ENCODE results near the gene SVIL.
"Not testable (repeated sequence)": the region's sequence is repeated elsewhere in the genome, so short reads cannot be mapped to it uniquely, and the experiment has no call there.

SVIL gene

DNA sequence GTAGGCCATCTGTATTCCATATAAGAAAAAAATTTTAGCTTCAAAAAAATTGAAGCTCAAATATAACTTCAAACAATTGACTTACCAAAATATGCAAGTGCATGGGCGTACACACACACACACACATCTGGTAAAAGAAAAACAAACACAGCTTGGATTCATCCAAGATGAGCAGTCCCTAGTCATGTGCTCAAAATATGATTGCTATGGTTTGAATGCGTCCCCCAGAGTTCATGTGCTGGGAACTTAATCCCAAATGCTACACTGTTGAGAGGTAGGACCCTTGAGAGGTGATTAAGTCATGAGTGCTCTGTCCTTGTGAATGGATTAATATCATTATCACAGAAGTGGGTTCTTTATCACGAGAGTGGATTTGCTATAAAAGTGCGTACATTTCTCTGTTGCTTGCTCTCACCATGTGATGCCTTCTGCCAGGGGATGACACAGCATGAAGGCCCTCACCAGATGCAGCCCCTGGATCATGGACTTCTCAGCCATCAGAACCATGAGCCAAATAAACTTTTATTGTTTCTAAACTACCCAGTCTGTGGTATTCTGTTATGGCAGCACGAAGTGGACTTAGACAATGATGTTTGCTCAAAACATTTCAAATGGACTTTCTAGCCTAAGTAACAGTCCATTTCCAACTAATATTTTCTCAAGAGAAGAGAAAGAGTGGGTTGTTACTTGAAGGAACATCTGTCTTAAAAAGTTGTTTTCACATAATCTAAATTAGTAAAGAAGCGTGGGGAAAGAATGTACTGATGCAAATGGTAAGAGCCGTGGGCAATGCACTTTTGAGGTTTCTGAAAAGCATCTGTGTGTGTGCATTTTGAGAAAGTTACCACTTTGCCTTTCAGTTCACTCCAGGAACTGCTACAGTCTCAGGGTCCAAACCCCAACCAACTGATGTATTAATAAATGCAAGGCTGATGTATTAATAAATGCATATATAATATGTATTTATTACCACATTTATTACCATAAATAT is 15.1 kb upstream of the SVIL start:
- DNase-seq (ENCODE audit: low read depth, low spot score): no peak

DNA sequence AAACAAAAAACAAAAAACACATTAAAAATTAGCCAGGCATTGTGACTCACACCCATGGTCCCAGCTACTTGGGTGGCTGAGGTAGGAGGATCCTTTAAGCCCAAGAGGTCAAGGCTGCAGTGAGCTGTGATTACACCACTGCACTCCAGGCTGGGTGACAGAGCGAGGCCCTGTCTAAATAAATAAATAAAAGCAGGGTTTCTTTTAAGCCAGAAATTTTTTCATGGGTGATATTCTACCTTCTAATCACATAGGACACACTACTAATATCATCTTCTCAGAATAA is 14.2 kb upstream of the SVIL start:
- no peak for DNase-seq (ENCODE audit: low read depth, low spot score)

DNA sequence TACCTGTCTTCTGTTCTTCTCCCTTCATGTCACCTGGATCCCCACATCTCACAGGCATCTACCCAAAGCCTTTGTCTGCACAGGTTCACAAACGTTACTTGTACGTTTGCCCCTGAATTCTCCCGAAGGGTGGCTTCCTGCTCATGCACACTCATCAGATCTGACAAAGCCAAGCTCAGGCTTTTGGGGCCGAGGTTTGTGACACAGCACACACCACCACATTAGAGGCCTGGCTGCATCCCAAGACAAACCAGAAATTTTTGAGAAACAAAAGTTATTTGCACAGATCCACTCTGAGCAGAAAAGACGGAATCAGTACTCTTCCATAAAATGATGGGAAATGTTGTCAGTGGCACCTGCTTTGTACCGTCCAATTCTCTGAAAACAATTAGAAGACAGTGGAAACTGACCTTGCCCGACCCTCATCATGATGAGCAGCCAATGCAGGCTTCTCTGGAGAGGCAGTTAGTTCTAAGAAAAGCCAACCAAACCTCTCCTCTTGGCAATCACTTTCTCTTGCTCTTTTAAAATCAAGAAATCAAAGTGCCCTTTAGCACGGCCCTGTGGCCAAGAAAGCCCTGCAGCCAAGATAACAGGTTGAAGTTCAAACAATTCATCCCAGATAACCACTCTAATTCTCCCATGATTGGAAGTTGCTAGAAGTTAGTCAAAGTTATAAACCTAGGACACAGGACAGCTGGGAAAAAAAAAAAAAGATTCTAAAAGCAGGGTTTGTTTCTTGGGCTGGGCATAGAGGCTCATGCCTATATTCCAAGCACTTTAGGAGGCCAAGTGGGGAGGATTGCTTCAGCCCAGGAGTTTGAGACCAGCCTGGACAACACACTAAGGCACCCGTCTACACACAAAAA is 13.6 kb upstream of the SVIL start:
- no peak for DNase-seq (ENCODE audit: low read depth, low spot score)

DNA sequence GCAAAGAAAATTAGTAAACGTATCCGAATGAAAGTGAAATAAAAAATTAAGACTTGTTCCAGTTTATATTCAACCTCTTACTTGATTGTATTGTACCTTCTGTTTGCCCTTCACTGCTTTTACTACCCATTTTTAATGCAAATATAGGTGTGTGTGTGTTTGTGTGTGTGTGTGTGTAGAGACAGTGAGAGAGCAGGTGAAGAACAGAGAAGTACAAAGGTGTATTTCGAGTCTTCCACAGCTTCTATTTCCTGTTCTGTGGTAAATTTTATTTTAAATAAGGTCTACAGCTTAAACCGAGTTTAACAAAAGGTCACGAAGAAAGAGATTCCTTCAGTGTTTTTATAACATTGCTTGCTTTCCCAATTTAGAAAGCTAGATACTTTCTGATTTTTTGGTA is 12.7 kb upstream of the SVIL start:
- no peak for DNase-seq (ENCODE audit: low read depth, low spot score)

DNA sequence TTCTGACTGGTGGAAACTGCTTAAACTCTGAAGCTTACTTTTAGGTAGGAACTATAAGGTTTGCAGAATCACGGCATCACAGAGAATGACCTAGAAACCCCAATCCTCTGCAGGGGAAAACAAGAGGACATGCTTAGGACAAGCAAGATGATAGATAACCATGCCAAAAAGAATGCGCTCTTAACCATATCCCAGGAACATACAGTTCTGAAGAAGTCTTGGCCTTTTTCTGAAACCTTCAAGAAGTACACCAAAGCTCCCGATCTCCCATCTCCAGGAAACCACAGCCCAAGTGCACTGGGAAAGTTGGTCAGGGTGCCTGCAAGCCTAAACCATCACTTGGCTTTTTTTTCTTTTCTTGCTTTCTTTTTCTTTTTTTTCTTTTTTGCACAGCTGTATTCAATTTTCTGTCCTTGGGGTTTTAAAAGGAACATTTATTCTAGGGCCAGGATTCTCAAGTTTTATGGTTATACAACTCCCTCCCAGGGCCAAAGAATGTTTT is 12.2 kb upstream of the SVIL start:
- DNase-seq (ENCODE audit: low read depth, low spot score): no peak

DNA sequence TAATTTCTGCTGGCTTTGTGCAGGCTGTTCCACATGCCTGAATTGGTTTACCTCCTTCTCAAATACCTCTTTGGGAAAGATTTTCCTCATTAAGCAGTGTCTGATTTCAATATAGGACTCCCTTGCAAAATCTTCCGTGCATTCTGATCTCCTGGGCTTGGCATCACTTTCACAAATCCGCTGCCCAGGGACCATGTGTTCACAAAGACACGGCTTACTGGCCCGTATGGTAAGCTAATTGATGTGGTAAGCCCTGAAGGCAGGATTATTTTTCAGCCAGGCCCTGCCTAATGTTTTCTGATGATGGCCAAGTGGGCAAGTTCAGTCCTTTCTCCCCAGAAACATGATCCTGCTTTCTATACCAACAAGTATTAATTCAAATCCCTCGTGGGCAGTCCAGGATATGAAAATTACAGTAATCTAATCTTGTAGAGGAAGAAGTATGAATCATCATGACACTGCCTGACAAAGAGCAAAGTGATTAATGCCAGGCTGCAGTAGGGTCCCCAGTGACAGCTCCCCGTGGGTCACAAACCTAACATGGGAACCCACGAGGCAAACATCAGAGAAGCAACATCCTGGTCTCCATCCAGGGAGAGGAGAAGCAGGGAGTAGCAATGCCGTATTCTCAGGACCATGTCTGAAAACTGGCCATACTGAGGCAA is 11.6 kb upstream of the SVIL start:
- no peak for DNase-seq (ENCODE audit: low read depth, low spot score)

DNA sequence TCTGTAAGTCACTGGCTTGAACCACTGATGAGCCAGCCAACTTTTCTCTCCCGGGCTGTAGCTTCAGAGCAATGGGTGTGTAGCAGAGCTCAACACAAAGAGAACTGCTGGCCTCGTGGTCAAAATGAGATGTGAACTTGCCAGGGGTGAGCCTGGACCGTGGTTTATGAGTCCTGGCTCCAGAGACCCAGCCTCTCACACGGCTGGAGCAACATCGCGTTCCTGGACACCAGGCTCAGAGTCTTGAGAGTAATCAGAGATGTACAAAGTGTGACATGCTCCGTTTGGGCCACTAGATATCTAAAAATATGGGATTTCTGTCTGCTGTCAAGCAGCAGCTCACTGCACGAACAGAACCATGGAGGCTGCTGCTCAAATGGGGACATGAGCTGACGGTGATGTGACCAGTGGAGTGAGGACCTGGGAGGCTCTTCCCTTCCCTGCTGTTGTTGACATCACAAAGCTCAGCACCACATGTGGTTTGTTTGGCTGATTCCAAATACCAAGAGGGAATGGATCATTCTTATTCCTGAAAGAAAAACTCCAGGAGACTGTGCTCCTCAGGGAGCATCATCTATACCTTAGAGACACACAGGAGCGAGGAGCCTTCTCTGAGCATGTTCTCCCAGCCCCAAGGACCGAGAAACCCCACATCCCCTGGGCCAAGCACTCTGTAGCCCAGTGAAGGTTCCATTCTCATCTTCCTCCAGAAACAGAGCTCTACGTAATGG is 9.2 kb upstream of the SVIL start:
- DNase-seq (ENCODE audit: low read depth, low spot score): no peak

DNA sequence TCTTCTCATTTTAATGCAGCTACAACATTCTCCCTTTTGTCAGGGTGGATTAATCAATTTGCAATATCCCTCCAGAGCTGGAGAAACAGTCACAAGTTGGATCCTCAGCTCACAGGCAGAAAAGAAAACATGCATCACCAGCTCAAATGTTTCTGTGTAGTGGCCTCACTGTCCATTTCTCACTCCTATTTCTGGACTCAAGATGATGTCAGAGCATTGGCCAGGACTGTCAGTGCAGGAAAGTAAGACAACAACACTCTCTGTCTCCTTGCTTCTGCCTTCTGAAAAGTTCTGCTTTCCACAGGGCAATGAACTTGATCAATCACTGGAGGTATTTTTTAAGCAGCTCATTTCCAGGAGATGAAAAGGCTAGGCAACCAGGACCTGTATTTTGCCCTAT is 8.2 kb upstream of the SVIL start:
- DNase-seq (ENCODE audit: low read depth, low spot score): no peak

DNA sequence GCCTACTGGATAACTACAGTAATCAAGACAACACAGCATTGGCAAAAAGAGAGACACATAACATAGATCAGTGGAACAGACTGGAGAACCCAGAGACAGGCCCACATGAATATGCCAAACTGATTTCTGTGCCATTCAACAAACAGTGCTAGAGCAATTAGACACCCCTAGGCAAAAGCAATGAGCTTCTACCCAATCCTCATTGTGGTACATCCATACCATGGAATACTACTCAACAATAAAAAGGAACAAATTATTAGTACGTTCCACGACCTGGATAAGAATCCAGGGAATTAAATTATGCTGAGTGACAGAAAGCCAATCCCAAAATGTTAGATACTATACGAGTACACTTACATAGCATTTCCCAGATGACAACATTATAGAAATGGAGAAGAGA is 2.8 kb upstream of the SVIL start:
- no peak for DNase-seq (ENCODE audit: low read depth, low spot score)

DNA sequence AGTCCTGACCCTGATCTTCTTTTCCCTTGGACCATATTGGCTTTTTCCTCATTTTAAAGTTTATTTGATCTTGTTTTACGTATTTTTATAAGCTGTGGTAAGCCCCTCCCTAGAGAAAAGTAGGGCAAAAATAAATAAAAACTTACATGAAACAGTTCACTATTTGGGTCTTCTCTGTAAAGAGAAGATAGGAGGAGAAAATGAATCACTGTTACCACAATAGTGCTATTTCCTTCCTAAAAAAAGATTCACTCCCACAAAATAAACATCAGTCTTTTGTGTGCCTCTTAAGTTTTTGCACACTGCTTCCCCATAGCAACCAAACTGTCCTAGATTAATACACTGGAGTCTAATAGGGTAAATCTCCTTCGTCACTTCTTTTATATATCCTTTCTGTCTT is 1.4 kb upstream of the SVIL start:
- no peak for DNase-seq (ENCODE audit: low read depth, low spot score)

DNA sequence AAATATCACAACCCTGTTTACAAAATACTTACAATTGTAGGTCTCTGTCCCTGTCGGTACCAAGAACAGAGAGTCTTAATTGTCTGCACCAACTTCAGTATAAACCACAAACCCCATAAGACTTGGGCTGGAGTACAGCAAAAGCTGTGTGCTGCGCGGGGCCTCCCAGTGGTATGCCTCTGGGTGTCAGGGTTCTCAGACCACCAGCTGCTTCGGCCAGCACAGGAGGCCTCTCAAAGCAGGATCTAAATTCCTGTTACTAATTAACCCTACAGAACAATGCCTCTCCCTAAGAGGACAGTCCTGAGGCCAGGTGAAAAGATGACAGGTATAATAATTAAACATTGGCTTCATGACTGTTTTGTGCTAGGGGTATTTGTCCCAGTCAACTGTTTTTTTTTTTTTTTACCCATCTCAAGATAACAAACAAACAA is 957 bp upstream of the SVIL start:
- no peak for DNase-seq (ENCODE audit: low read depth, low spot score)

DNA sequence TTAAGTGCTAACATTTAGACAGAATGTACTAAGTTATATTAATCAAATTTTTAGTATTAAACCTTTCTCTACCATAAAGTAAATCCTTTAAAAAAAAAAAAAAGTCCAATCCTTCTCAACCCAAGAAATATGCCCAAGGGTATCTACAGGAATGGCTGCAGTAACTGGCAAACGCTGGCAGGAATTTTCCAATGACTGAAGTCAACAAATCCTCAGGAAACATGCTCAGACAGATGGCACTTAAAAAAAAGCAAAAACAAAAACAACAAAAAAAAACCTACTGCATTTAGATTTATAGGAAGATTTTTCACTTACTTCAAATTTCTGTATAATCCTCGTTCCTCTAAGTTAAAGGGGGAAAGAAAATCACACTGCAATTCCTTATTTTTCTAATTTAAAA is 666 bp downstream of the SVIL start:
- DNase-seq (ENCODE audit: low read depth, low spot score): no peak

DNA sequence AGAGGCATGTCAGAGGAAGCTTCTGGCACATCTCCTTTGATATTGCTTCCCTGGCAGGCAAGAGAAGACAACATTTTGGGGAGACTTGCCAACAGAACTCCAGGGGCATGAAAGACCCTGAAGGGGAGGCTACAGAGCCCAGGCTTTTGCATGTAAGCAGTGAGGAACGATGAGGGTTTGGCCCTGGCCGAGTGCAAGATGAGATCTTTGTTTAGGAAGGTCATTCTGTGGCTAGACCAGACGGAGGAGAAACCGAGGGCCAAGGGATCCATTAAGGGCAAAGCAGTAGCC is 3.8 kb downstream of the SVIL start:
- no peak for DNase-seq (ENCODE audit: low read depth, low spot score)

DNA sequence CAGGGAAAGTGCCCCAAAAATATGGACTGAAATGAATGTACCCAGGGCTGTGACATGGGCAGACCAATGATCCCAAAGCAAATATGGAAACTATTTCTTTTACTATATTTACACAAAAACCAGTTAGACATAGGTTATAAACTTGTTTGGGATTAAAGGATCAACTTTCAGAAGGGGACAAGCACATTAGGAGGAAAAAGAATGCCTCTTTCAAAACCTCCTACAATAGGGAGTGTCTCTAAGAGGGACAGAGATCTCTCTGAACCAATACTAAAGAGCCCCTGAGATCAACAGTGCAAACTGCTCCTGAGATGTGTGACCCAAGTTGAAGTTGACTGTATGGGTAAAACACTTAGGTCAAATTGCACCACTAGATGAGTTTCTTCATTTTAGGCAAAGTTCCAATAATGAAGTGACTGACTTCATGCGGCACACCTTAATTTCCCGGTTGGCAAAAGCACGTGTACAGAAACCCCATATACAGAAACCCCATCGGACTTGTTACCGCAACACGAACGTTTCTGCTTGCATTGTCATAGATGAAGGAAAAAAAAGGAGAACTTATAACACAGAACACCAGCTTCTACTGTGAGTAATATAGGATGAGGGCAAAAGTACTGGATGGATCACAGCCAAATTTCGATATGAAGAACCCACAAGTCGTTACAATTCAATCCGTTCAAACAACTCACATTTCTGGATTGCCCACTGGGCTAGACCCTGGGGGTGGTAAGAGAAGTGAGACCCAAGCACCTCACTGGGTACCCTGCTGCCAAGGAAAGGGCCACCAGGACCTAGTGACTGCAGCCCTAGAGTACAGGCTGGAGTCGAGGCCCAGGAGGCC is 4.3 kb downstream of the SVIL start:
- no peak for DNase-seq (ENCODE audit: low read depth, low spot score)

DNA sequence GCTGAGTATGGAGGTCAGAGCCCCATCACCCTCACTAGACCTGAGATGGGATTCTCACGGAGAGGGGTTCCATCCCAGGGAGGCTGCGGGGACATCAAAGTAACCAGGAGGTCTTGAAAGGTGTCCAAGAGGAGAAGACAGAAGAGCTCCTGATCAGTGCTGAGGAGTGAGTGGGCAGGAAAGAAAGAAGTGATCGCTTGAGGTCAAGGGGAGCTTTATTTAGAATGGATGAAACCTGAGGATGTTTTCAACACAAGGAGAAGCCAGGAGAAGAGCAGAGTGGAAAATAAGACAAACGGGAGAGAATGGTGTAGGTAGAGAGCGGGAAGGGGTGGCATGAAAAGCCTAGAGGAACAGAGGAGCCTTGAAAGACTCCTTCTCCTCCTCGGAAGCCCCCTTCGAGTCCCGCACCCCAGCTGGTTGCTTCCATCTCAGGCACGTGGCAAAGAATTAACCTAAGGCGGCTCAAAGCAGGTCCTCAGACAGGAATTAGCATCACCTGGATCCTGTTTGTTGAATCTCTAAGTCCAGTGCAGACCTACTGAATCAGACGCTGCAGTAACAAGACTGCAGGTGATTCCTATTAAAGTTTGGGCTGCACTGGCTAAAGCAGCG is 5.8 kb downstream of the SVIL start:
- DNase-seq (ENCODE audit: low read depth, low spot score): no peak

DNA sequence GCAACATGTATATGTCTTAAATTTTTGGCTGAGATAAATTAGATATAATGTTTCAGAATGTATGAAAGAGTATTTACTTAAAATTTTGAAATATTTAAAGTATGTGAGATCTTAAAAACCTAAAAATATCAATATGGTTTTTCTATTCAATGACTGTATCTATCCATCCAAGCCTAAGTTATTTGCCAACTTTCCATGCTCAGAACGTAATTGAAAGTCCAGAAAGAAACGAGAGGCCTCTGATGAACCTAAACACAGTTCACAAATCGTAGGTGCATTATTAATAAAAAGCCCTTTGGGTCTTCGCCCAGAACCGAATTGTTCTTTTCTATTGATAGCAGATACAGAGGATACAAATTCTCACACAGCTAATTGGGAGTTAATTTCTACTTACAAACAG is 6.5 kb downstream of the SVIL start:
- no peak for DNase-seq (ENCODE audit: low read depth, low spot score)

DNA sequence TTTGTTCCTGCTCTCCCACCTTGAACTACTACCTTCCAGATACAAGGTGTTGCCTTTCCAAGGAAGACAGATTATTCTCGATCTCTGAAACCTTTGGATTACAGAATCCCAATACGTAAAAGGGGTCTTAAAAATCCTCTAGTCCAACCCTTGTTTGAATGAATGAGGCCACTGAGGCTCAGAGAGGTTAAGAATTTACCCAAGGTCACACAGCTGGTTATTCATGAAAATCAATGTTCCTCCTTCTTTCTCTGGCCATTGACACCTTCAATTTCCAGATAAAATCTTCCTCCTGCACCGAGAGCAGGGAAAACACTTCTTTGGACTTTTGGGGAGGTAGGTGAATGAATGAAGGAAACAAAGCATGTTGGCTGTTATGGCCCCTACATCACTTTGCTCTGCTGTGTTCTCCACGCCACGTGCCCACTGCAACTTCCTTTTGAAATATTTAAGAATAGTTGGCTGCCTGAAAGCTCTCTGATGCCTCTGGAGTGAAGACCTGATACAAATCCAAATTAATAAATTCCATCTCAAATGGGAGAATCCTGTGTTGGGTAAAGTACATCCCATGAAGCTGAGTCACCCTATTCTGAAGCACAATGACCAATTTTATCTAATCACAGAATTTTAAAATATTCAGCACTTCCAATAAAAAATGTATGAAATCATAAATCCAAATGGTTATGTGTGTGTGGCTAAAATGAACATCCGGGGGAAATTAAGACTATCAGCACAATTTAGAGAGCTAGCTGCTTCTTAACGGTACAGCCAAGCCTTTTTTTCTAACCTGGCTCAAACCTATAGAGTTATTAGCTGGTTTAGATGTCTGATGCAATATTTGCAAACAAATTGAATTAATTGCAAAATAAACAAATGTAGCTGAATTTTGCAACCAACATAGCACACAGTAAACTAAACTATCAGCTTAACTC is 7.3 kb downstream of the SVIL start:
- no peak for DNase-seq (ENCODE audit: low read depth, low spot score)

DNA sequence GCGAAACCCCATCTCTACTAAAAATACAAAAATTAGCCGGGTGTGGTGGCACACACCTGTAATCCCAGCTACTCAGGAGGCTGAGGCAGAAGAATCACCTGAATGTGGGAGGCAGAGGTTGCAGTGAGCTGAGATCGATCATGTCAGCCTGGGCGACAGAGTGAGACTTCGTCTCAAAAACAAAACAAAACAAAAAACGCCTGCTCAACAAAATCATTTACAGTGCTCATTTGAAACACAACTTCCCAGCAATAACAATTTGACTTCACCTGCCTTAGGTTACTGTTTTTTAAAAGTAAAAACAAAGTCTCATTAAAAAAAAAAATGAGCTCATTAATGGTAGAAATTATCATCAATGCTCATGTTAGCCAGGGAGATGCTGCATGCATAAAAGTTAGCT is 10.4 kb downstream of the SVIL start:
- not testable (repeated sequence) for DNase-seq (ENCODE audit: low read depth, low spot score)

DNA sequence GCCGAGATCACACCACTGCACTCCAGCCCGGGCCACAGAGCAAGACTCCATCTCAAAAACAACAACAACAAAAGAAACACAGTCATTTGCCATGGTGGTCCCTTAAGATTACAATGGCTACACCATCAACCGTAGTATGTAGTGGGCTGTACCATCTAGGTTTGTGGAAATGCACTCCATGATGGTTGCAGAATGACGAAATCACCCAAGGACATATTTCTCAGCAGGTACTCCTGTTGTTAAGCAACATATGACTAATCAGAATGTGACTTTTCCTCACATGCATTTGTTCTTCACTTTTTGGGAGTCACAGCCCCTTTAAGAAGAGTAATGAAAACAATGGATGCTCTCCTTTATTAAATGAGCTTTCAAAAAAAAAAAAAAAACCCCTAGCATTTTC is 11.0 kb downstream of the SVIL start:
- no peak for DNase-seq (ENCODE audit: low read depth, low spot score)

Data from smooth muscle cell of the brain vasculature (primary cell).